H4 (cell line): Measurements from ENCODE around the gene IGSF9. TPM values are rescaled to one million over a fixed set of nuclear protein-coding genes. Genes with fewer than 3 reads are reported as not detected.
"Not testable (repeated sequence)": the region's sequence is repeated elsewhere in the genome, so short reads cannot be mapped to it uniquely, and the experiment has no call there.

ENCODE experiments used
- DNase-seq: peaks from one replicate; pipeline ENCODE4 v3.0.0-alpha.2; 2015; ENCODE audit warnings: low spot score
- total RNA-seq: library from RNA; depleted of rRNA; stranded (reverse); fragments of >200 nt; shearing (Covaris generic); gene quantifications from 2 replicates; pipeline ENCODE4 v1.2.3, GENCODE V29; 2014

IGSF9 gene
- total RNA-seq, 1 experiment from 2014 or later, result 0.52 TPM

DNA sequence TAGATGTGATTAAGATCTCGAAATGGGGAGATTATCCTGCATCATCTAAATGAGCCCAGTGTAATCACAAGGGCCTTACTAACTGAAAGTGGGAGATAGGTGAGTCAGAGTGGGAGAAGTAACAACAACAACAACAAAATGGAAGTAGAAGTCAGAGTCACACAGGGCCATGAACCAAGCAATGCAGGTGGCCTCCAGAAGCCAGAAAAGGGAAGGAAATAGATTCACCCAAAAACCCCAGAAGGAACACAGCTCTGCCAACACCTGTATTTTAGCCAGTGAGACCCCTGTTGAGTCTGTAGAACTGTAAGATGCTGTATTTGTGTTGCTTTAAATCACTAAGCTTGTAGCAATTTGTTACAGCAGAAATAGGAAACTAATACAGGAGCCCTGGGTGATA lies 24.2 kb downstream of the IGSF9 start:
- DNase-seq, result no peak

DNA sequence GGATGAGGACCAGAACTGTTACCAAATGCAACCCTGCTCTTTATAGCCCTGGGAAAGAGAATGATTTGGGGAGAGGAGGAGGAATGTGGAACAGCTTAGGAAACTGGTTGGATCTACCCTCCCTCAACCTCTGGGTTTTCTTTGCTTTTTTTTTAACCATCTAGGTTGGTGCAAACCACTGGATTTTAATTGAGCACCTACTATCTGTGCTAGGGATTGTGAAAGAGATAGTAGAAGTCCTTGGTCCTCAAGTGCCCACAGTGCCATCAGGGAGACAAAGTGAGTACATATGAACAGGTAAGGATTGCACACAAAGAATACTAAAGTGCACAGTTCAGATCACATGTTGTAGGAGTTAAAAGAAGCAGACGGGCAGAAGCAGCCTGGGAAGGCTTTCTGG lies 24.8 kb downstream of the IGSF9 start:
- no peak for DNase-seq

DNA sequence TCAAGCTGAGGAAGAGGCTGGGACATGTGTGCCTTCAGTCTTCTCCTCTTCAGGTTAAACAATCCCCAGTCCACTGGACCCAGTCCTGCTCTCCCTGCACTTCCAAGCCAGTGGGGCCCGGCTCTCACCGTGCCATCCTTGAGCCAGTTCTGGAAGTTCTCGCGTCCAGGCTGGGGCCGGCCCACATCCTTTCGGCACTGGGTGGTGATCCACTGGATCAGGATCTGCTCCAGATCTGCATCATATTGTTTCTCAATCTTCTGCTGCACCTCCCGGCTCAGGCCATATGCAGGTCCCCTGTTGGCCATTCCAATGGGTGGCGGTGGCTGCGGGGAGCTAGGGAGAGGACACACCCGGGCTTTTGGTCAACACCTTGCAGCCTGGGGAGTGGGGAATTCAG lies 25.2 kb downstream of the IGSF9 start:
- no peak for DNase-seq

DNA sequence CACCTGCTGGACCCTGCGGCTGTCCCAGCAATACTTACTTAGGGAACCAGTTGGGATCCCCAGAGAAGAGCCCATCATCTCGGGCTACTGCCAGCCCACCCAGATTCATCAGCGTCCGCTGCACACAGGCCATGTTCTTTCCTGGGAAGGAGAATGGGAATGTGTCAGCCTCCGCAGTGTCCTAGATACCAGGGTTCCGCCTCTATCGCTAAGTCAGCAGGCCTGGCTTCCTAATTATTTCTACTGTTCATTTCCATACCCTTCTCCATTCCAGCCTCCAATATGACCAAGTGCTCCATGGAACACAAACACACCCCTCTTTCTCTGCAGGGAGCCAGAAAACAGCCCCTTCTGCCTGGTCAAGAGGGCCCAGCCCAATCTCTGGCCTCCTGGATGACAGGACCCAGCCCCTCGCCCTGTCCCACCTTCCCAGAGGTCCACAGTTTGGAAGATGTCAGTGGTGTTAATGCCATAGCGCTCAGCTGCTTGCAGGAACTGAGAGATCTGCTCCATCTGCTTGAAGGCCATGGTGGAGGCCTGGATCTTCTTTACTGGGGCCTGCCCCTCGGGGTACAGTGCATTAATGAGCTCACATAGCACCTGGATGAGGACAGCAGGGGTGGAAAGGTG lies 26.1 kb downstream of the IGSF9 start:
- DNase-seq, result no peak

DNA sequence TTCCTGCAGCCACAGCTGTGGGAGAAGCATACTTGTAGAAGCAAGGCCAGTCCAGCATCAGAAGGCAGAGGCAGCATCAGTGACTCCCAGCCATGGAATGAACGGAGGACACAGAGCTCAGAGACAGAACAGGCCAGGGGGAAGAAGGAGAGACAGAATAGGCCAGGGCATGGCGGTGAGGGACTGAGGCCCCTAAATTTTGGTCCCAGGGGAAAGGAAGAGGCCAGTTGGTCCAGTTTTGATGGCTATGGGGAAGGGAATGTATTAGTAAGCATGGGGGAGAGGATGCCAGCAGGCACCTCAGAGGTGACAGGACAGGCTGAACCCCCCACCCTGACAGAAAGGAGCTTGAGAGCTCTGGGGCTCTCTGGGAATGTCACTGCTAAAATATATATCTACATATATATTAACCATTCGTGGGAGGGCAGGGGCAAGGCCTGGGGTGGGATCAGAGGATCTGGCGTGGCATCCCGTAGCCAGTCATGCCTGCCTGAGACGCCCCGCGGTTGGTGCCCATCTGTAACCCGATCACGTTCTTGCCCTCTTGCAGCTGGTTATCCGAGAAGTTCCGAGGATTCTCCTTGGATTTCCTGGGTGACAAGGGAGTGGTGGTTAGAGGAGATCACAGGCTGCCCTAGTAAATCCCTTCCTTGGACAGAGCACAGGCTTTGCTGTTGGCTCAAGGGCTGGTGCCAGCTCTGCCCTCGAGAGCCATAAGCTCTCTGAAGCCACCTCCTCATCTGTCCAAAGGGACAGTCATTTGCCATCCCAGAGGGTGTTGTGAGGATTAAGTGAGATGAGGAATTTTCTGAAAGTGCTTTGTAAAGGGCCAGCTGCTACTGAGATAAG lies 26.8 kb downstream of the IGSF9 start:
- no peak for DNase-seq

DNA sequence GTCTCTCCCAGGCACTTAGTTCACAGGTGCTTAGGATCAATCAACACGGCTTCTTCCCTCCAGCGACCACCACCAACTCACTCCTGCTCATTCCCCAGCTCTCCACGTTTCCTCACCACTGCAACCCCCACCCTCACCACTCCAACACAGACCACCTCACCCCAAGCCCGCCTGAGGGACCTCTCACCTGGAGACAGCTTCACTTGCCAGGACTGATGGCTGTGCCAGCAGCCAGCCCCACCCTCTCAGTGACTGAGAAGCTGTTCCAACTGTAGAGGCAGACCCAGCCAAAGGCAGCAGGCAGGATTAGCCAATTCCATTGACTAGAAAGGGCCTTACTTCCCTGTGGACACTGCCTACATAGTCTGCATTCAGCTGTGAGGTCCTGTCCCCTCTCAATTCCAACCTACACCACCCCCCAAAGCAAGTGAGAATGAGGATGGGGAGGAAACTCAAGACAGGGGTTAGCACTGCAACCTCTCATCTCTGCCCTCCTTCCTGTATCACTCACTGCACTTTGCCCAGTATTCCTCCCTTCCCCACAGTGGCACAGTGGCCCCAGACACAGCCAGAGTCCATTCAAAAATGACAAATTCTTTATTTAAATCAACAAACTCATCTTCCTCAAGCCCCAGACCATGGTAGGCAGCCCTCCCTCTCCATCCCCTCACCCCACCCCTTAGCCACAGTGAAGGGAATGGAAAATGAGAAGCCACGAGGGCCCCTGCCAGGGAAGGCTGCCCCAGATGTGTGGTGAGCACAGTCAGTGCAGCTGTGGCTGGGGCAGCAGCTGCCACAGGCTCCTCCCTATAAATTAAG lies 27.7 kb downstream of the IGSF9 start:
- DNase-seq, result no peak

DNA sequence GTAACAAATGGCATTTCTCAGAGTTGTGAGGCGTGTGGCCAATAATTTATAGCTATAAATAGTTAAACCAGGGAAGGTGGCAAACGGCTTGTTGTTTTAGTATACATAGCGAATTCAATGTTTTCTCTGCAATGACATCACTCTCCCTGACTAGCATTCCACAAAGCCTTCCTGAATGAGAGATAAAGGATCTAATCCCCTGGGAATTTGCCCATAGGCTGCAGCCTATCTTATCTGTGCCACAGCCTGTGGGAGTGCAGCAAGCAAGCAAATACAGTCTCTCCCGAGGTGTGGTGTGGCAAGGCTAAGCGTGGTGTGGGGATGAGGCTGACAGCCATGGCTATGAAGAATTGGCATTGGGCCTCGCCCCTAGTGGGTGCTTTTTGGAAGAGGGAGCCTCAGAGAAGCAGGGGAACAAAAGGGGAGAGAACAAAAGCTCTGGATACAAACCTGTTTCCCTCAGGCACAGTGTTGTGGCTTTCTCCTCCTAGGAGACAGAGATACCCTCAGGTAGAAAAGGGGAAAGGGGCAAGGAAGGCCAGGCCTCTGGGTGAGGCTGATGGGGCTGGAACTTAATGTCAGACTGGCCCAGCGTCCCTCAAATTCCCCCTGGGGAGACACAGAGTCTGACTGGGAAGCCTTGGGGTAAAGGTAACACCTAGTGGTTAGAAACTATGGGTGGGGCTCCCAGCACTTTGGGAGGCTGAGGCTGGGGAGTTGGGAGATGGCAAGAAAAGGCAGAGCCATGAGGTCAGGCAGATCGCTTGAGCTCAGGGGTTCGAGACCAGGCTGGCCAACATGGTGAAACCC lies 29.0 kb downstream of the IGSF9 start:
- DNase-seq, result peak; percentile 76

DNA sequence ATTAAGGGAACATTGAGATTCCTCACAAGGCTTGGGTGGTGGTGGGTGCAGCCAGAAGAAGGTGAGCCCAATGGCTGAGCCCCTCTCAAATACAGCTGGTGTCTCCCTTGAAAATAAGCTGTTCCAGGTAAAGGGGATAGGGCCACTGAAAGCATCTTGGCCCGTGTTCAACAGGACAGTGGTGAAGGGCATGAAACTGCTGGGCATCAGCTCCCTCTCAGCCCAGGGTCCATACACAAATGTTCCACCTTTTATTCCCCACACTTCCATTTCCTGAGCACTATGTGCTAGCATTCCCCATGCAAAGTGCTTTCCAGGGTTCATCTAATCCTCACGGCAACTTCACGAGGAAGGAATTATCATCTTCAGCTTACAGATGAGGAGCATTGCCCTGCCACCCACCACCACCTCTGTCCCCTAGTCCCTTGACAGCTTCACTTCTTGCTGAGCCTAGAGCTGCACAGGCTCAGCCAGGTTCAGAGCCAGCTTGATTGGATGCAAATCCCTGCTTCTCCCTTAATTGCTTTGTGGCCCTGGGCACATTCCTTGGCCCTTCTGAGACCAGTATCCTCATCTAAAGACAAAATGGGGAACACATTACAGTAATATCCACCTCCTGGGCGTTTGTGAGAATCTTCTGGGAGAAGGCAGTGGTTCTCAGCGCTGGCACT lies 29.7 kb downstream of the IGSF9 start:
- DNase-seq, result no peak

DNA sequence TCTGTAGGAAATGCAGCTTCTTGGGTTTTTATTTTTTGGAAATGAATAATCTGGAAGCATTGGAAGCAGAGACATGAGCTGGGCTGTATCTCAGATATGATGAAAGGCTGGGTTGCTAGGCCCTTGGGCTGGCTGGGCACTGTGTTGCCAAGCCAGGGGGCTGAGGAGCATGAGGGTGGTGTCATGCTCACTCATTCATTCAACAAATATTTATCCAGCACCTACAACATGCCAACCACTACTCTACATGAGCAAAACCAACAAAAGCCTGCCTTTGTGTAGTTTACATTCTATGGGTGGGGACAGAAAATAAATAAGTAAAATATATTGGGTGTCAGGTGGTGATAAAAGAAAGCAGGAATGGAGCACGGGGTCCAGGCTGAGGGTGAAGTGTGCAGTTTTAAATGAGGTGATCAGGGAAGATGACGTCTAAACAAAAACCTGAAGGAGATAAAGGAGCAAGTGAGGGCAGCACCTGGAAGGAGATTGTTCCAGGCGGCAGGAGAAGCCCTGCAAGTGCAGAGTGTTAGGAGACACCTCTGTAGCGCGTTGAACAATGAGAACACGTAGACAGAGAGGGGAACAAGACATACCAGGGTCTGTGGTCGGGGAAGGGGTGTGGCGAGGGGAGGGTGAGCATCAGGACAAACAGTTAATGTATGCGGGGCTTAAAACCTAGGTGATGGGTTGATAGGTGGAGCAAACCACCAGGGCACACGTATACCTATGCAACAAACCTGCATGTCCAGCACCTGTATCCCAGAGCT lies 31.0 kb downstream of the IGSF9 start:
- no peak for DNase-seq

DNA sequence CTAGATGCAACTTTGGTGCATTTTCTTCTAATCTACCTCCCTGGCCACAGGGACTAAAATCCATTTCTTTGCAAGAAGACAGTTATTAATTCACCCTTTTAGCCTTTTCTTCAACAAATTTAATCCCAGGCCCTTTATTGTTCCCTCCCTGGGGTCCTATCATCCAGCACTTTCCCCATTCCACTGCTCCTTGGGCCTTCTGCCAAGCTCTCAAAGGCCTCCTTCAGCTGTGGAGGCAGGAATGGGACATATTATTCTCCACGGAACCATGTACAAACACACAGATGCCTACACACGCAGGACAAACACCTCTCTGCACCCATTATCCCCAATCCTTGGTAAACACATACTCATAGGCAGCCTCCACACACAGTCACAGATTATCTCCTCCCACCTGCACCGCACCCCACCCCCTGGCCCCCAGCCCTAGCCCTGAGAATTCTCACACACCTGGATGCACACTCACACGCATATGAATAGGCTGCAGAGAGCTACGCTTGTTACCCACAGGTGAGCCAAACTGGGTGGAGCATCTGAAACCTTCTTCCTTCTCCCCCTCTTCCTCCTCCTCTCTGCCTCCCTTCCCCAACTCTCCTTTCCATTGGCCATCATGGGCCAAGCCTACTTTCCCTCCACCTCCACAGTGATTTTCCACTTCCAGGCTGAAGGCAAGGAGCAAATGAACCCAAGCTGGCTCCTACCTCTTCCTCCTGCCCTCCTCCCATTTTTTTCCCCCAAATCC lies 31.8 kb downstream of the IGSF9 start:
- DNase-seq, result no peak

DNA sequence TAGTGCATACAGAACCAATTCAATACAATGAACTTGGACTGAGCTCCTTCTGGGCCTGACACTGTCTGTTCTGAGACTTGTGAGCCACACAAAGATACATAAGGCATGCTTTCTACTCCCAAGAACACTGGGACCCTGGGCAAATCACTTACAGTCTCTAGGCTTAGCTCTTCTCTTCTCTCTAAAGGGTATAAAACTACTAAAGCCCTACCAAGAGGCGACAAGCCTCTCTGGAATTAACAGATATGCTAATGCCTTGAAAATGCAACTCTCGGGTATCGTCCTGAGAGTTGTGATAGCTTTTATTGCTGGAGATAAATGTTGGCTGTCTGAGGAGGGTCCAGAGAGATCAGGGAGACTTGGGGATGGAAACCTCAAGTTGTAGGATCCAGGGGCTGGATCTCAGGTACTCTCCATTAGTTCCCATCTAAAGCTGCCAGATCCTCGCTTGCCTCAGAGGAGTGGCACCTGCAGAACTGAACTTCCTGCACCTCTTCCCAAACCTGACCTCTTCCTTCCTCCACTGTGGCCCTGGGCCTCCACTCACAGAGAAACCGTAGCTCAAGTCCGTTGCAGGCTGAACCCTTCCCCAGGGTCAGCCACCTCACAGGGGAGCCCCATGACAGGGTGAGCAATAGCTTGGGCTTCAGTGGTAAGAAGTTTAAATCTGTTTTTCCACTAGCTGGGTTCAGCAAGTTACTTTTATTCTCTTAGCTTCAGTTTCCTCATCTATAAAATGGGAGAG lies 33.9 kb downstream of the IGSF9 start:
- DNase-seq, result no peak

DNA sequence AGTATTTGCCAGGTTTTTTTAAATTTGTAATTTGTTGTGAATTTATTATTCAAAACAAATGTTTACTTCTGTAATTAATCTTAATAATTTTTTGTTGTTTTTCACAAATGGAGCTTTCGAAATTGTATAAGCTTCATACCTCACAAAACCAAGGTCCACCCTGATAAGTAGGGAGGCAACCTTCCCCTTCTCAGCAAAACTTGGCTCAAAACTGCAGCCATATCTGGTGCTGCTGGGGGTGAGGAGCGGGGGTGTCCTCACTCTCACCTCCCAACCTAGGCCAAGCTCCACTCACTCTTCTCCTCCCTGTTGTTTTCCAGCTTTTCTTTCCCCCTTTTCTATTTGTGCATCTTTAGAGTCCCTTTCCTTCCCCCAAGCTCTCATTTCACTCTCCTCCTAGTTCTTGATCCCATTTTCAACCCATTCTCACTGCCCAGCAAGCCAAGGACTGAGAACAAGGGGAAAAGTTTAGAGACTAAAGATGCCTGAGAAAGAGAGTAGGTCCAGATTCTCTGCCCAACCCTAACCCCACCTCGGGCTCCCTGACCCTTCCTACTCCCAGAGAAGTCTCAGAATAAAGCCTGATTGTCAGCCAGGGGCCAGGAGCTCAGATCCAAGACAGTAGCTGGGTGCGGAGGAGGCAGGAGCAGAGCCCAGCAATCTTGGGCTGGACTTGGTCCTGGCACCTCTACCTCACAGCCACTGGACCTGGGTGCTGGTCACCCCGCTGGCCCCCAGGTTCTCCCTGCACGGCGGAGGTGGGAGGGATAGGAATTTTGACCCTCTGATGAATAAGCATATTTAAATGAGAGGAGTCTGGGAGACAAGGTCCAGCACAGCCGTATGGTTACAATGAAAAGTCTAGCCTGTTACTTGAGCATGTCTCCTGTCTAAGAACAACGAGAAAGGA lies 37.1 kb downstream of the IGSF9 start:
- DNase-seq, result no peak

DNA sequence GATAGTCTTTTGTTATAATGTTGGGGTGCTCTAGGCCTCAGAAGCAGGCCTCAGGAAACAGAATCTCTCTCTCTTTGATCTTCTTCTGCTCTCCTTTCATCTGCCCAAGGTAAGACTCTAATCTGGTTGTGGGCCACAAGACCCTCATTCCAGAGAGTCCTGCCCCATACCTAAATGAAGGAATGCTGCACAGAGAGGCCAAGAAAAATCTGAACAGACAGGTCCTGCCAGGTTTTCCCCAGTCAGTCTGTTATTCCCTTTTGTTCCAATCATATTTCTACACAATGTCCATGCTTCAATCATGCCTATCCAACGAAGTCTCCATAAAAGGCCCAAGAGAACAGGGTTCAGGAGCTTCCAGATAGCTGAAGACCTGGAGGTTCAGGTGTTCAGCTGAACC lies 38.5 kb downstream of the IGSF9 start:
- DNase-seq, result no peak

DNA sequence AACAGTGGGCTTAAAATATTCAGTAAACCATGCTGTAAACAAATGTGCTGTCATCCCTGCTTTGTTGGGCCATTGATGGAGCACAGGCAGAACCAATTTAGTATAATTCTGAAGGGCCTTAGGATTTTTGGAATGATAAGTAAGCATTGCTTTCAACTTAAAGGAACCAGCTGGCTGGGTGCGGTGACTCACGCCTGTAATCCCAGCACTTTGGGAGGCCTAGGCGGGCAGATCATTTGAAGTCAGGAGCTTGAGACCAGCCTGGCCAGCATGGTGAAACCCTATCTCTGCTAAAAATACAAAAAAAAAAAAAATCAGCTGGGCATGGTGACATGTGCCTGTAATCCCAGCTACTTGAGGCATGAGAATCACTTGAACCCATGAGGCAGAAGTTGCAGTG lies 41.4 kb downstream of the IGSF9 start:
- not testable (repeated sequence) for DNase-seq

DNA sequence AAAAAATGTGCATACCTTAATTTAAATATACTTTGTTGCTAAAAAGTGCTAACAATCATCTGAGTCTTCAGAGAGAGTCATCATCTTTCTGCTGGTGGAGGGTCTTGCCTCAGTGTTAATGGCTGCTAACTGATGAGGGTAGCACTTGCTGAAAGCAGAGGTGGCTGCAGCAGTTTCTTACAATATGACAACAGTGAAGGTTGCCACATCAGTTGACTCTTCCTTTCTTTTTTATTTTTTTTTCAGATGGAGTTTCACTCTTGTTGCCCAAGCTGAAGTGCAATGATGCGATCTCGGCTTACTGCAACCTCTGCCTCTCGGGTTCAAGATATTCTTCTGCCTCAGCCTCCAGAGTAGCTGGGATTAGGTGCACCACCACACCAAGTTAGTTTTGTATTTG lies 42.9 kb downstream of the IGSF9 start:
- DNase-seq, result no peak

DNA sequence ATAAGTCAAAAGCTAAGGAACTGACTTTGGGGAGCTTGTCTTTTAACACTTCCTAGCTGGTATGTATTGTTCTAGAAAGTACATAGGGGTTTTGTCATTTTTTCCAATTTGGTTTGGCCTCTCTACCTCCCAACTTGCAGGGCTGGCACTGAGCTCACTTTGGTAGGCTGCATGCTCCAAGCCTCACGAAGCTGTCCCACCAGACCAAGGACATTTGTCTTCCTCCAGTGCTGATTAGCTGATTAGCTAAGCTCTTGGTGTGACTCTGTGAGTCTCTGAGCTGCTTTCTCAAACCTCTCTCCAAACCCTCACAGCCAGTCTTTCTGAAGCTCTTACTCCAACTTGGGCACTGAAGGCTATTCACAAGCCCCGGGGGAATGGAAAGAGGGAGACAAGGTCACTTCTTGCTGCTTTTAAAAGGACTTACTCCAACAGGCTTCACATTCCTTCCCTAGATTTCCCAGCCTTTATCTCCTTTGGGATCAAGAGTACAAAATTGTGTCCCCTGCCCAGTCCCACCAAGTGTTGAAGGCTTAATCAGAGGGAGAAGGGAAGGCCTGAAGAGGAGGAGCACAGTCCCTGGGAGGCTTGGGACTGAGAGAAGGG lies 44.6 kb downstream of the IGSF9 start:
- no peak for DNase-seq

DNA sequence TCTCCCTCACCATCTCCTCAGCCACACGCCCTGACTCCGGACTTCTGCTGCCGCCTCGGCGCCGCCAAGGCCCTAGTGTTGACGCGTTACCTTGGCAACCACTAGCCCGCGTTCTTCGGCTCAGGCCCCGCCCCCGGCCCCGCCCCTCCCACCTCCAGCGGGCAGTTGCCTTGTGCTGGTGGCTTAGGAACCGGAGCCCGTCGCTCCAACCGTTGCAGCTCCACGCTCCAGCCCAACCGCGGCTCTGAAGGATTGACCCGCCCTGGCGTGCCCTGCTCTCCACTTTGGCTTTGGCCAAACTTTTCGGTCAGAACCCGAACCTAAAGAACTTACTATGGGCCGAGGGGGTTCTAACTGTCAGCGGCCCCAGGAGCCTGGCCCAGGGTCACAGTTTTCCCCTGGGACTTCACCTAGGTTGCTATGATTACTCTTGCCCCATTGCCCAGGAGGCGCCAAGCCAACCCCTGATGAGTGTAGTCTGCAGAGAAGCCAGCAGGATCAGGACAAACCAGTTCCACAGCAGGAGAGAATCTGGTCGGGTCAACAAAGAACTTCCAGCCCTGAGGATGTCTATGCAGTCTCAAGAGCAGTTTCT lies 45.2 kb downstream of the IGSF9 start, which contains the start of gene CFAP45:
Gene CFAP45 (minus strand): TSS at position 80 of the 595 bp plus-strand sequence. CDS start 67 bp downstream, at position 13.
- DNase-seq, result no peak
